ENCODE results near the gene SMARCD1. TPM values are rescaled to one million over a fixed set of nuclear protein-coding genes. Genes with fewer than 3 reads are reported as not detected.
A peak's percentile ranks its signal among the peaks of the same experiment; 100 is the strongest.

Gene SMARCD1
- total and polyA plus RNA-seq, 9 of the 15 experiments (the other 6 are each of a cell fraction or from before 2014, with no cell fraction given): 0.86 to 91.7 (median 48.0) TPM

GRCh38 chr12:50111693-50112455 lies 26.7 kb downstream of the SMARCD1 start, which contains the start of gene COX14 (continued):
- TF ChIP-seq POLR3A (IDR thresholded peaks at IDR 0.05; ENCODE audit: borderline replicate concordance, extremely low read depth, insufficient read depth, insufficient read length) (no peak), L3MBTL2 (IDR thresholded peaks at IDR 0.05) (peak; percentile 85), ZBTB12 (CRISPR knock-in tag; IDR thresholded peaks at IDR 0.05) (peak; percentile 92), MAFG (tag; conservative IDR thresholded peaks at IDR 0.05) (no peak), ATF3 (IDR thresholded peaks at IDR 0.05) (no peak), ATF3 (CRISPR knock-in tag; conservative IDR thresholded peaks at IDR 0.05) (no peak), HNRNPUL1 (IDR thresholded peaks at IDR 0.05; ENCODE audit: low read length) (no peak), TCF15 (CRISPR knock-in tag; IDR thresholded peaks at IDR 0.05) (no peak), ETS1 (conservative IDR thresholded peaks at IDR 0.05; ENCODE audit: control insufficient read depth, low read depth, low read length) (no peak; the same call in 1 of the 2 replicates), HMBOX1 (IDR thresholded peaks at IDR 0.05) (no peak), FOXJ2 (tag; IDR thresholded peaks at IDR 0.05) (no peak), ZBTB40 (IDR thresholded peaks at IDR 0.05) (peak; percentile 94), ZBTB40 (CRISPR knock-in tag; IDR thresholded peaks at IDR 0.05) (no peak)

Data from K562 (cell line).